GM12873 (cell line): ENCODE data around the gene TNIP2.

Experiments
- TF ChIP-seq, protein P1 (sequence below): IDR thresholded peaks from 2 replicates; pipeline ENCODE4 v1.5.1; 2012; ENCODE audit warnings: low read depth, mild to moderate bottlenecking, moderate library complexity, low read length, control low read depth; ENCODE audit not compliant: insufficient read depth; ENCODE audit errors: missing control alignments

Gene TNIP2

DNA sequence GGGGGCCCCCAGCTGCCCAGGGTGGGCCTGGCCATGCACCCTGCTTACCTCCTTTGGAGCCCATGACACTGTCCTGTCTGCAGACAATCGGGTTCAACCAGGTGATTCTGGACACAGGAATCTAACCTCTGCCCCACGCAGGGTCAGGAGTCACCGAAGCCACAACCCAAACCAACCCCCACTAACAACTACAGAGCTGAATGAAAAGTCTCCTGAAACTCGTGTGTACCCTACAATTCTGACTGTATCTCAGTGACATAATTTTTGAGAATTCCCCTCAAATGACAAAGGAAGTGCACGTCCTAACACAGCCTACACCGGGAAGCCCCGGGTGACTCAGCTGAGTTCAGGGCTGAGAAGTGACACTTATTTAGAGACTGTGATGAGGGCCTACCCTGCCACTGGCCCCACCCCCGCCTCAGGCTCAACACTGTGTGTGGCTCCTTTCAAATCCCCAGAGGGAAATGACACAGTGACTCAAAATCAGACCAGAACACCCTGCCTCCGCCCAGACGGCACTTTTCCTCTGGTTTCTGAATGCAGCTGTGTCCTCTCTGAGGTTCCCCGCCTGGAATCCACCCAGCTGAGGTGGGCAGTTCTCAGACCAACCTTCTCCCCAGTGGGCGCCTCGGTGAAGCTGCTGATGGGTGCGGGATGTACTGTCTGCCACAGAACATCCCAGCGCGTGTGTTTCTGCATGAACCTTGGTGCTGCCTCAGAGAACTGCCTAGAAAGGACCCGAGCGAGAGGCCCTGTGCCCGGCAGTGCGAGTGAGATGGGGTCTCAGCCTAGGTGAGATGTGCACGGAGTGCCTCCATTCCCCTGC is 9.9 kb downstream of the TNIP2 start:
- TF ChIP-seq, protein P1, sequence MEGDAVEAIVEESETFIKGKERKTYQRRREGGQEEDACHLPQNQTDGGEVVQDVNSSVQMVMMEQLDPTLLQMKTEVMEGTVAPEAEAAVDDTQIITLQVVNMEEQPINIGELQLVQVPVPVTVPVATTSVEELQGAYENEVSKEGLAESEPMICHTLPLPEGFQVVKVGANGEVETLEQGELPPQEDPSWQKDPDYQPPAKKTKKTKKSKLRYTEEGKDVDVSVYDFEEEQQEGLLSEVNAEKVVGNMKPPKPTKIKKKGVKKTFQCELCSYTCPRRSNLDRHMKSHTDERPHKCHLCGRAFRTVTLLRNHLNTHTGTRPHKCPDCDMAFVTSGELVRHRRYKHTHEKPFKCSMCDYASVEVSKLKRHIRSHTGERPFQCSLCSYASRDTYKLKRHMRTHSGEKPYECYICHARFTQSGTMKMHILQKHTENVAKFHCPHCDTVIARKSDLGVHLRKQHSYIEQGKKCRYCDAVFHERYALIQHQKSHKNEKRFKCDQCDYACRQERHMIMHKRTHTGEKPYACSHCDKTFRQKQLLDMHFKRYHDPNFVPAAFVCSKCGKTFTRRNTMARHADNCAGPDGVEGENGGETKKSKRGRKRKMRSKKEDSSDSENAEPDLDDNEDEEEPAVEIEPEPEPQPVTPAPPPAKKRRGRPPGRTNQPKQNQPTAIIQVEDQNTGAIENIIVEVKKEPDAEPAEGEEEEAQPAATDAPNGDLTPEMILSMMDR, result no peak

DNA sequence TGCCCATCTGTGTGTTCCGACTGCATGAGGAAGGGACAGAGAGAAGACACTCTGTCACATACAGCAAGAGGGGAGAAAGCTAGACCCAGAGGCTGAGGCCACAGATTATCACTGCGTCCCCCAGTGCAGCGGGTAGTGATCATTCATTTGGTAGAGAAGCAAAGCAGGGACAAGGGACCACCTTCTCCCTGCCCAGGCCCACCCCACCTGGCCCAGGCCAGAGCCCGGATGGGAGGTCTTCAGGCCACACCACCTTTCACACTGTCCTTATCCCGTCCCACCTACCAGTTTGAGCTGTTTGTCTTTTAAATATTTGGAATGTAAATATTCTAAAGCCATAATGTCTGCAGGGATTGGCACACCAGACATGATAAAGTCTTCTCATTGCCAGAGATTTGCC is 10.6 kb downstream of the TNIP2 start:
- TF ChIP-seq, protein P1, result no peak

DNA sequence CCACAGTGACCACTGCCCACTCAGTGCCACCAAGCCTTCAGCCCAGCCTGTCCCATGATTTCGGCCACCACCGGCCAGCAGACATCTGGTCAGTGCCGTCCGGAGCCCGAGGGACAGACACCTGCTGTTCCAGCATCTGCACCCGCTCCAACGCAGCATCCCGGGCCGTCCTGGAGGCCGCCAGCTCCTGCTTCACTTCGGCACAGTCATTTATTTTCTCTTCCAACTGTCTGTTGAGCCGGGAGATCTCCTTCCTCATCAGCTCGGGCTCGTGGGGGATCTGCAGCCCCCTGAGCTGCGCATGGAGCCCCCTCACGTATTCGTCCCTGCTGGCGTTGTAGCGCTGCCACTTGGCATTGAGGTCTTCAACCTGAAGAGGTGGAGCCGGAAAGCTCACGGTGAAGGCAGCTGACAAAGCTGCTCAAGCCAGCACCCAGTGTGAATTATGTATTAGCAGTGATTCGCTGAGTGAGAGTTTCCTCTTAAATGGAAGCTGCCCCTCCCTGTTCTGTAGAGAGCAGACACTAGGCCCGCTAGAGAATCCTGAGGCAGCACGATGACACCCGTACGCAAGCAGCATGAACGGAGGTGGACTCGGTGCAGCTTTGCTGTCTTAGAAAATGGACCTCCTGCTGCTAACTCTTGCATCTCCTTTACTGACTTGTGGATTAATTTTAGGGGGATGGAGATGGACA is 11.4 kb downstream of the TNIP2 start:
- TF ChIP-seq, protein P1, result no peak

DNA sequence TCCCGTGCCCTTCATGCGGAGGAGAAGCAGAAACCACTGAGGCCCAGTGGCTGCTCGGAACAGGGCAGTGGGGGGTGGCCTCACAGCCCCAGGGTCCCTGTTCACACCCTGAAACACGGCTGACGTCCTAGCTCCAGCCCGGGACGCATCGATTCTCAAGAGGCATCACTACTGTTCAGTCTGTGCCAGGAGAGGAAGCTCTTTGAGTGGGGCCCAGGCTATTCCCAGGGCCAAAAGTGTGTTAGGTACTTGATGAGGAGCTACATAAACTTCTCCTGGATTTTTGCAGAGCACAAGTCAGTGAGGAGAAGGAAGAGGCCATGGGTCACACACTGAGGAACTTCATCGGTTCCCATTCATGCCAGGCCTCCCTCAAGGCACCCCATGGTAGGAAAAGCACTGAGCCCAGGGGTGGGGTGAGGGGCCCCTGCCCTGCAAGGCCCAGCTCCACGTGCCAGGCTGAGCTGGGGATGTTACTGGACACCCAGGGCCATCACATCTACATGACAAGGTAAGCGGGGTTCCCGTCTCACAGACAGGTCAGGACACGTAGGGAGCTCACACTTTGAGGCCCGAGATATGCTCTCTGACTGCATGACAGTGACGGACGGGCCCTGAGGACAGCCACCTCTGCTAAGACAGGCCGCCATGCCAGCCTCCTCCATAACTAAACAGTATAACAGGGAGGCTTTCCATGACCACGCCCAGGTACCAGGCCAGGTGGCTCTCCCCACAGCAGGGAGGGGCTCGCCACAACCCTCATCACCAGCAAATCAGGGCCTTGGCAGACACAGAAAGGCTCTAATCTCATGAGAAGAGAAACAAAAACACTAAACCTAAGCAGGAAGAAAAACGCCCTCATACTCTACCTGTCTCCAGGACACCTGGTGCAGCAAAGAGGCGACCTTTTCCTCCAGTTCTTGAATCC is 12.4 kb downstream of the TNIP2 start:
- TF ChIP-seq, protein P1, result no peak

DNA sequence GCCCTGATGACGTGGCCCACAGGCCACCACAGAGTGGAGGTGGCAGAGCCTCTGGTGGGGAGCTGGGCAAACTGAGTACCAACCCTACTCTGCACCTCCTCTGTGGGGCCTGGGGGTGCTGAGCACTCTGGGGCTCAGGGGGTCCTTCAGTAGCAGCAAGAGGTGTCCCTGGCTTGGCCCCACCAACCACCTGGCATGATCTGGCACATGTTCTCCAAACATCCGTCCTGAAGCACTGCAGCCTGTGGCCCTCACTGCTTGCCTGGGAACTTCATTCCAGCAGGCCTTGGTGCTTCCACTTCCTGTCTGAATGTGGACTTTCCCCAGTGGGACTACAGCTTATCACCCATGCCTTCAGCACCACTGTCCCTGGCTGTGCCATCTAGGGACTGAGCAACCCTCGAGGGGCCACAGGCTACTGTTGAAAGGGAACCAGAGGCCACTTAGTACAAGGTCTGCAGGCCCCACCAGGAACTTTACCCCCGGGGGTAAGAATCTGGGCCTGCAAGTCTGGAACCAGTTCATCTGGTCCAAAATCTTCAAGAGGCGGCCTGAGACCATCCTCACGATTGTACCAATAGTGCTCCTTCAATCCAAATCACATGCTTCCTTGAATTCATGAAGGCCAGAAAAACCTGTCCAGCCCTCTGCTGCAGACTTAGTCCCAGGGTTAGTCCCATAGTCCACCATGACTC is 13.2 kb downstream of the TNIP2 start:
- TF ChIP-seq, protein P1, result no peak

DNA sequence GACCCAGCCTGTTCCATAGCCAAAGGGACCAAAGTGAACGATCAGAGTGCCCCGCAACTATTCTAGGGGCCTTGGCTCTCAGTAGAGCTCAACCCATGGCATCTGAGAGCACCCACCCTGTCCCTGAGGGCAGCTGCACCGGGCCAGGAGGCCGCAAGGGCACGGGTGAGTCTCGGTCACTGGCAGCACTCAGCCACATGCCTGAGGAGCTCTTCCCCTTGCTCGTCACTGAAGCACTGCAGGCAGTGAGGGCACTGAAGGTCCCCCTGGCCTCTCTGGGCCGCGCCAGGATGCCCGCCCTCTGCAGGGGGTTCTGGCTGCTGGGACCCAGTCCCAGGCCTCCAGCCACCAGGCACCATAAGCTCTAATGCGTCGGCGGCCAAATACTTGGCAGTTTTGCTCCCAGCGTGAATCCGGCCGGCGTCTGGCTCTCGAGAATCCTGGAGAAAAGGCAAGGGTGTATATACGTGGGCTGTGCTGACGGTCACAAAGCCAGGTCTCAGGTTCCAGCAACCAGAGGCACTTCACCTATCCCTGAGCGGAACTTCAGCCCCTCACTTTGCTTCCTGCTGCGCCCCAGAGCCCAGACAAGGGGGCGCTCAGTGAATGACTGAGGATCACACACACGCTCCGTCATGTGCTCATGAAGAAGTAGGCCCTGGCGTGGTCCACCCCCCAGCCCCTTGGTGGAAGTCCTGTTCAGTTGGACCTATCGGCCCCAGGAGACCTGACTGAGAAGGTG is 13.9 kb downstream of the TNIP2 start:
- TF ChIP-seq, protein P1, result no peak
